H54 (cell line): Measurements from ENCODE around the gene MAB21L3.
A peak's percentile ranks its signal among the peaks of the same experiment; 100 is the strongest.
"Not testable (repeated sequence)": the region's sequence is repeated elsewhere in the genome, so short reads cannot be mapped to it uniquely, and the experiment has no call there.

Experiments used
- DNase-seq: peaks from one replicate; pipeline ENCODE4 v3.0.0; 2011; ENCODE audit warnings: low spot score, mixed read lengths; ENCODE audit not compliant: insufficient read length
- FAIRE-seq: peaks from 3 replicates; lab custom pipeline; 2011; peaks lifted over from hg19 to GRCh38; lab: Jason Lieb, UNC
- POLR2A ChIP-seq: IDR thresholded peaks from 2 replicates; pipeline ENCODE4 v1.6.1; 2011; ENCODE audit warnings: low read depth, mild to moderate bottlenecking, low read length

MAB21L3 gene

DNA sequence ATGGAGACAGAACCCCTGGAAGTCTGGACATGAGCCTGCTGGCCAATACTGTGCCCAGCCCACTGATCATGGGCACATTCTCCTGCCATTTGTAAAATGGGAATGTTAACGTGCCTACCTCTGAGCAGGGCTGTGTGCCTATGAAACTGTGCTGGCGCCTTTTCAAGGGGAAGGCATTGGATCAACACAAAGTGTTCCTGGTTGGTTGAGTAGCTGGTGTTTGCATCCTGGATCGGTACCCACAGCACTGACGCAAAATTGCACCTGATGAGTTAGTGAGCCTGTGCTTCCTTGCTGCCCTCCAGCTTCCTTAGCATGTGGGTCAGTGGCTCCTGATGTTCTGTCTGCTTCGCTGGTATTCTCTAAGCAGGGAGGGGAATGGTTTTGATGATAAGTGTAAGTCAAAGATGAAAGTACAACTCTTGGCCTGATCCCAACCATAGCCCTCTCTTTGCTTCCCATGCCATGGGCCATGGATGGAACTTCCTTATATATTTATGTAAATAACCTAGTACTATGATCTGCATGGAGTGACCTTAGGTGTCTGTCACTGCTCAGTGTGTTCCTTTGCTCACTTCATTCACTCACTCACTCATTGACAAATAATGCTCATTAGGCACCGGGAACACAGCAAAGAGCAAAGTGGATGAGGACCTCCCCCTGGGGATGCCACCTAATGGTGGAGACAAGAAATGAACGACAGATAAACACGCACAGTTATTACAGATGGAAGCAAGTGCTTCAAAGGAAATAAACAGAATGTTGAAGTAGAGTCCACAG is 22.7 kb downstream of the MAB21L3 start:
- FAIRE-seq, result no peak
- no peak for DNase-seq
- TF ChIP-seq POLR2A, result no peak

GRCh38 chr1:116134476-116134773 is 23.2 kb downstream of the MAB21L3 start:
- DNase-seq (no peak), FAIRE-seq (no peak)
- TF ChIP-seq POLR2A, result no peak

GRCh38 chr1:116138277-116138792 is 27.1 kb downstream of the MAB21L3 start:
- FAIRE-seq, result no peak
- no peak for TF ChIP-seq POLR2A
- DNase-seq, result no peak

DNA sequence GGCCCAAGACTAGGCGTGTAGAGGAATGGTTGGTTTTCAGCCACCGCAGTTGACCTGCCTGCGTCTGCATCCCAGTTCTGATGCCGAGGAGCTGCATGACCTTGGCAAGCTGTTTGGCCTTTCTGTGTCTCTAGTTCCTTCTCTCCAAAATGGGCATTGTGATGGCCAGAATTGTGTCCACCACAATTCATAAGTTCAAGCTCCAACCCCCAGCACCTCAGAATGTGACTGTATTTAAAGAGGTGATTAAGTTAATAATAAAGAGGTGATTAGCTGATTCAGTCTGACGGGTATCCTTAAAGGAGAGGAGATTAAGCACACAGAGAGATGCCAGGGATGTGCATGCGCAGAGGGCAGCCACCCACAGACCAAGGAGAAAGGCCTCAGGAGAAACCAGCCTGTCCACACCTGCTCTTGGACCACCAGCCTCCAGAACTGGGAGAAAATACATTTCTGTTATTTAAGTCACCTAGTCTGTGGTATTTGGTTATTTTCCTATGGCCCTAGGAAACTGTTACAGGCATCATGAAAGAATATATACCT is 28.5 kb downstream of the MAB21L3 start:
- no peak for TF ChIP-seq POLR2A
- DNase-seq (no peak), FAIRE-seq (no peak)

DNA sequence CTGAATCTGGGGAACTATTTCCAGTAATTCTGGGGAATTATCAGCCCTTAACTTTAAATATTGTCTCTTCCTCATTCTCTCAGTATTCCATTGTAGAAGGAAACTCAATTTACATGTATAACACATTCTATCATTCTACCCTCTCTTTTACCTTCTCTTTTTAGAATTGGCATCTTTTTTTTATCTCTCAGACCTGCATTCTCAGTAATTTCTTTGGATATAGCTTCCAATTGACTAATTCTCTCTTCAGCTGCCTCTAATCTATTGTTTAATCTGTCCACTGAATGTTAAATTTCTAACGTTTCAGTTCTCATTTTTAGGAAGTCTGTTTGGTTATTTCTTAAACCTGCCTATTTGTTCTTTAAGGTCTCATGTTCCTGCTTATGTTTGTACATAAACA is 33.0 kb downstream of the MAB21L3 start:
- DNase-seq (no peak), FAIRE-seq (no peak)
- no peak for TF ChIP-seq POLR2A

DNA sequence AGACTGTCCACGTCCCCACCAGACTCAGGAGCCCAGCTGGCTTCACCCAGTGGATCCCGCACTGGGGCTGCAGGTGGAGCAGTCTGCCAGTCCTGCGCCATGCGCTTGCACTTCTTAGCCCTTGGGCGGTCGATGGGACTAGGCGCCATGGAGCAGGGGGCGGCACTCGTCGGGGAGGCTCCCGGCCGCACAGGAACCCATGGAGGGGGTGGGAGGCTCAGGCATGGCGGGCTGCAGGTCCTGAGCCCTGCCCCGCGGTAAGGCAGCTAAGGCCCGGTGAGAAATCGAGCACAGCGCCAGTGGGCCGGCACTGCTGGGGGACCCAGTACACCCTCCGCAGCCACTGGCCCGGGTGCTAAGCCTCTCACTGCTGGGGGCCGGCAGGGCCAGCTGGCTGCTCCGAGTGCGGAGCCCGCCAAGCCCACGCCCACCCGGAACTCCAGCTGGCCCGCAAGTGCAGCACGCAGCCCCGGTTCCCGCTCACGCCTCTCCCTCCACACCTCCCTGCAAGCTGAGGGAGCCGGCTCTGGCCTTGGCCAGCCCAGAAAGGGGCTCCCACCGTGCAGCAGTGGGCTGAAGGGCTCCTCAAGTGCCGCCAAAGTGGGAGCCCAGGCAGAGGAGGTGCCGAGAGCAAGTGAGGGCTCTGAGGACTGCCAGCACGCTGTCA is 35.4 kb downstream of the MAB21L3 start:
- FAIRE-seq, DNase-seq: not testable (repeated sequence)

- DNase-seq (no peak), FAIRE-seq (no peak)
- TF ChIP-seq POLR2A, result no peak
Measured at GRCh38 chr1:116147114-116147510, 35.9 kb downstream of the MAB21L3 start.

GRCh38 chr1:116147972-116148371 is 36.8 kb downstream of the MAB21L3 start:
- DNase-seq (no peak), FAIRE-seq (no peak)
- no peak for TF ChIP-seq POLR2A

DNA sequence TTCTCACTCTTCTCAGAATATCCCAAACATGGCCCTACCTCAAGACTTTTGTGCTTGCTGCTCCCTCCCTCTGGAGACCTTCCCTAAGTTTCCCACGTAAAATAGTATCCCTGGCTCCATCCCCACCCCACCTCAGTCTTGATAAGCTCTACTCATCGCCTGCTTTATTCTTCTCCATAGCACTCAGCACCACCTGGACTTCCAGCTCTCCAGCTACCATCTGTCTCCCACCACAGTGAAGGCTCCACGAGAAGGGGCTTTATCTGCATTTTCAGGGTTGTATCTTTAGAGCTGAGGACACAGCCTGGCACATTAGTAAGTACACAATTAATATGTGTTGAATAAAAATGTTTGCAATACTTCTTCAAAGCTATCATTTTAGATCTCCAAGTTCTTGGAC is 37.8 kb downstream of the MAB21L3 start:
- DNase-seq (no peak), FAIRE-seq (no peak)
- TF ChIP-seq POLR2A, result no peak

- DNase-seq (no peak), FAIRE-seq (no peak)
- no peak for TF ChIP-seq POLR2A
Measured at GRCh38 chr1:116150368-116150767, 39.2 kb downstream of the MAB21L3 start.

- DNase-seq, result peak; percentile 90
Measured at GRCh38 chr1:116151739-116152576, 40.8 kb downstream of the MAB21L3 start.

DNA sequence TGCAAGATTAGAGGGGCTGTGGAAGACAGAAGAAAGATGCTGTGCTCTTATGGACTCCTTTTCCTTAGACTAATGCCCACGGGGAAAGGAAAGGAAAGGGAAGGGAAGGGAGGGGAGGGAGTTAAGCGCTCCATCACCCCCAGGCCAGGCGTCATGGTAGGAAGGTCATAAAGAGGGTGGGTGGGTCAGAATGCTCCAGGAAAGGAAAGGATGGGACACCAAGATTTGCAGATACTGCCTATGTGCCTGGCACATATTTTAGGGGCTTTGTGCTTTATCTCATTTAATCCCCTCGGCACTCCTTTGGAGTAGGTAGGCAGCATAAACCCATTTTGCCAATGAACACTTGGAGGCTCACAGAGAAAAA is 41.4 kb downstream of the MAB21L3 start:
- DNase-seq (no peak), FAIRE-seq (no peak)
- no peak for TF ChIP-seq POLR2A

More at GRCh38 chr1:116151739-116152576, 40.8 kb downstream of the MAB21L3 start:
- no peak for TF ChIP-seq POLR2A
- no peak for FAIRE-seq

DNA sequence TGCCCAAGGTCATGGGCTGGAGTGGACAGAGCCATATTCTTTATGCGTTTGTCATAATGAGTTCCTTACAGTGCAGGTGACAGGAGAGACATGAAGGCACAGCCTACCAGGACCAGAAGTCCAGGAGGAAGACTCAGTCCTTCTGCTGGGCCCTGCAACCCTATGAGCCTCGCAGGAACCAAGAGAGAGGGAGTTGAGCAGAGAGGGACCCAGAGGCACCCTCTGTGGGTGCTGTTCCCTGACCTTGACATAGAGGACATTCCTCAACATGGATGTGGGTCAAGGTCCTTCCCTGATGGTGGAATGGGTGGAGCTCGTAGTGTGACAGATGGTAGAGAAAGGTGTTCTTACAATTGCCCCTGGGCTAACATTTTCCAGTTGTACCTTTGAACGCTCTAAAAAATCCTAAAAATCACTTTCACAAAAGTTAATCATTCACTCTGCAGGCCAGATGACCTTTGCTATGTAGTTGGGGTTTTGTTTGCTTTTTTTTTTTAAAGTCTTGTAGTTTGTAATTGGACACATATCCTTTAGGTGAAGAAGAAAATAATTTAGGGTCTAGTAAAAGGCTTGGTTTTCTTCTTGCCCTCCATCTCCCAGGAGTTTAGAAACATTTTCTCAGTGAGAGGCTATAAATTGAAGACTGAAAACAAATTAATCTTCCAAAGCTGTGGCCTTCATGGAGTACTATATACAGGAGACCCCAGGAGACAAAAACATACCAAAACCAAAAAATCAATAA is 41.9 kb downstream of the MAB21L3 start:
- FAIRE-seq (no peak), DNase-seq (no peak)
- no peak for TF ChIP-seq POLR2A

GRCh38 chr1:116153692-116154031 is 42.5 kb downstream of the MAB21L3 start:
- FAIRE-seq, result no peak
- TF ChIP-seq POLR2A, result no peak

More at GRCh38 chr1:116153692-116154031, 42.5 kb downstream of the MAB21L3 start:
- DNase-seq, result no peak
